Ishikawa (cell line): ENCODE measurements around the gene PTH2.
A peak's percentile ranks its signal among the peaks of the same experiment; 100 is the strongest.

Experiments used
- CEBPB ChIP-seq: IDR thresholded peaks from 2 replicates; pipeline ENCODE4 v1.6.1; 2012
- CREB1 ChIP-seq: IDR thresholded peaks from 2 replicates; pipeline ENCODE4 v1.6.1; 2012; ENCODE audit warnings: low read depth
- EGR1 ChIP-seq: IDR thresholded peaks from 2 replicates; pipeline ENCODE4 v1.6.1; 2012
- EP300 ChIP-seq: IDR thresholded peaks from 2 replicates; pipeline ENCODE4 v1.6.1; 2012; ENCODE audit warnings: borderline replicate concordance
- FOXM1 ChIP-seq: IDR thresholded peaks from 2 replicates; pipeline ENCODE4 v1.6.1; 2012; ENCODE audit warnings: low read depth, borderline replicate concordance
- MAX ChIP-seq: IDR thresholded peaks from 2 replicates; pipeline ENCODE4 v1.6.1; 2012
- NFIC ChIP-seq: IDR thresholded peaks from 2 replicates; pipeline ENCODE4 v1.6.1; 2012
- RAD21 ChIP-seq: IDR thresholded peaks from 2 replicates; pipeline ENCODE4 v1.6.1; 2012; ENCODE audit warnings: low read depth
- REST ChIP-seq: IDR thresholded peaks from 2 replicates; pipeline ENCODE4 v1.6.1; 2012; ENCODE audit warnings: low read depth, mild to moderate bottlenecking
- TAF1 ChIP-seq: IDR thresholded peaks from 2 replicates; pipeline ENCODE4 v1.6.1; 2012; ENCODE audit warnings: low read depth, mild to moderate bottlenecking
- TCF12 ChIP-seq: IDR thresholded peaks from 2 replicates; pipeline ENCODE4 v1.6.1; 2012; ENCODE audit warnings: low read depth
- TEAD4 ChIP-seq: IDR thresholded peaks from 2 replicates; pipeline ENCODE4 v1.6.1; 2012
- USF1 ChIP-seq: IDR thresholded peaks from 2 replicates; pipeline ENCODE4 v1.6.1; 2012
- YY1 ChIP-seq: IDR thresholded peaks from 2 replicates; pipeline ENCODE4 v1.6.1; 2012; ENCODE audit warnings: low read depth
- ZBTB7A ChIP-seq: IDR thresholded peaks from 2 replicates; pipeline ENCODE4 v1.6.1; 2012; ENCODE audit warnings: low read depth

PTH2 gene

GRCh38 chr19:49423071-49423984, at the start of gene PTH2:
Gene PTH2, minus strand, starts transcription at chr19:49423441. Its CDS starts 102 bp downstream, at chr19:49423339.
- TF ChIP-seq MAX: no peak

- TF ChIP-seq RAD21: no peak
- no peak for TF ChIP-seq NFIC
- TF ChIP-seq TAF1: no peak
- TF ChIP-seq REST: no peak
- TF ChIP-seq ZBTB7A: no peak
- no peak for TF ChIP-seq CEBPB
- TF ChIP-seq EGR1: no peak
- no peak for TF ChIP-seq USF1
- TF ChIP-seq FOXM1: no peak
- TF ChIP-seq EP300: no peak
- no peak for TF ChIP-seq TEAD4
- no peak for TF ChIP-seq MAX
- no peak for TF ChIP-seq TCF12
- TF ChIP-seq CREB1: no peak
- no peak for TF ChIP-seq YY1
Observed at GRCh38 chr19:49472936-49473335, 49.7 kb upstream of the PTH2 start.

GRCh38 chr19:49470615-49470978, 47.4 kb upstream of the PTH2 start:
- TF ChIP-seq TEAD4: no peak

GRCh38 chr19:49469828-49470614, 46.8 kb upstream of the PTH2 start:
- TF ChIP-seq RAD21 (peak; percentile 21; the same call in 1 of the 2 replicates), CREB1 (no peak)

GRCh38 chr19:49468746-49469447, 45.7 kb upstream of the PTH2 start:
- TF ChIP-seq TCF12: no peak
- no peak for TF ChIP-seq CREB1
- no peak for TF ChIP-seq EGR1
- no peak for TF ChIP-seq REST
- no peak for TF ChIP-seq CEBPB
- no peak for TF ChIP-seq USF1
- TF ChIP-seq FOXM1: no peak
- TF ChIP-seq EP300: no peak
- no peak for TF ChIP-seq RAD21
- no peak for TF ChIP-seq MAX
- no peak for TF ChIP-seq ZBTB7A
- no peak for TF ChIP-seq NFIC
- TF ChIP-seq YY1: no peak
- TF ChIP-seq TEAD4: no peak

GRCh38 chr19:49468199-49468598, 45.0 kb upstream of the PTH2 start:
- peak; percentile 82 for TF ChIP-seq USF1
- no peak for TF ChIP-seq FOXM1
- TF ChIP-seq CEBPB: no peak
